HCT116 (cell line): ENCODE measurements around the gene TTYH1. TPM values are rescaled to one million over a fixed set of nuclear protein-coding genes. Genes with fewer than 3 reads are reported as not detected.

Experiments
- ATAC-seq: fragments of 200-7000 bp; cut with Tn5 transposase; 2 replicates; pipeline ENCODE4 v1.9.1; 2020; ENCODE audit warnings: mild to moderate bottlenecking, moderate library complexity
- BruUV-seq: library from RNA; stranded (reverse); fragments of 400-500 nt; replicated peaks from 2 replicates; lab custom pipeline; 2021; lab: Mats Ljungman, UMichigan
- CTCF ChIA-PET: fragments of 300-600 bp; sonication (Branson Sonifier 250); formaldehyde crosslinking; loops from one replicate; lab custom pipeline; 2021; ENCODE audit warnings: antibody characterized with exemption; lab: Charles Lee
- POLR2A ChIA-PET: fragments of 300-600, 350-600 bp; sonication (Branson Sonifier 250); formaldehyde crosslinking; loops from one replicate; lab custom pipeline; 2021; ENCODE audit warnings: antibody characterized with exemption; lab: Charles Lee
- RAD21 ChIA-PET, 2 experiments: fragments of 300-600 bp; sonication (Branson Sonifier 250); formaldehyde crosslinking; loops; one replicate each; lab custom pipeline; 2023; ENCODE audit warnings: low total read pairs in 2 of 2; ENCODE audit not compliant: uncharacterized antibody in 2 of 2, unreplicated experiment in 2 of 2, low non-redundant PET in 1 of 2; lab: Charles Lee
- DNase-seq: peaks from one replicate; pipeline ENCODE4 v3.0.0-alpha.2; 2010; ENCODE audit warnings: low read depth, low spot score
- H2AFZ ChIP-seq: fragments of 200-600 bp; shearing (Covaris generic), sonication (generic); 2 replicates; pipeline ENCODE4 v1.6.1; 2017; ENCODE audit warnings: low read depth, mixed run types, mixed read lengths, antibody characterized with exemption, low read length; ENCODE audit not compliant: poor library complexity, severe bottlenecking
- H3K27ac ChIP-seq: 2 replicates; pipeline ENCODE4 v1.5.1; 2012; ENCODE audit warnings: low read depth, low read length
- H3K27me3 ChIP-seq: fragments of 200-600 bp; sonication (generic); 2 replicates; pipeline ENCODE4 v1.6.1; 2016; ENCODE audit warnings: mixed run types, low read length, mixed read lengths; ENCODE audit not compliant: insufficient read depth
- H3K36me3 ChIP-seq, 2 experiments: fragments of 200-500 bp in 1 of 2; fragments of 200-600 bp in 1 of 2; sonication (Bioruptor generic) in 1 of 2; sonication (generic) in 1 of 2; 2 replicates each; pipeline versions ENCODE4 v1.5.1 to v1.6.1; 2014 to 2016; ENCODE audit warnings: low read length in 2 of 2, inconsistent platforms in 1 of 2, mixed read lengths in 1 of 2, mixed run types in 1 of 2; ENCODE audit not compliant: insufficient read depth in 2 of 2, control insufficient read depth in 1 of 2
- H3K4me1 ChIP-seq, 2 experiments: fragments of 200-600 bp in 1 of 2; sonication (generic) in 1 of 2; 2 replicates each; pipeline versions ENCODE4 v1.5.1 to v1.6.1; 2012 to 2017; ENCODE audit warnings: low read length in 2 of 2, inconsistent platforms in 1 of 2, mild to moderate bottlenecking in 1 of 2, mixed read lengths in 1 of 2, mixed run types in 1 of 2, moderate library complexity in 1 of 2; ENCODE audit not compliant: insufficient read depth in 2 of 2, control insufficient read depth in 1 of 2
- H3K4me2 ChIP-seq: fragments of 200-600 bp; sonication (generic); 2 replicates; pipeline ENCODE4 v1.6.1; 2017; ENCODE audit warnings: mixed run types, low read length, mixed read lengths
- H3K4me3 ChIP-seq, 2 experiments: fragments of 200-600 bp in 1 of 2; sonication (generic) in 1 of 2; replicated peaks in 1 of 2; 2 replicates each; pipeline ENCODE4 v1.5.1; 2011 to 2016; ENCODE audit warnings: low read length in 2 of 2, control low read depth in 1 of 2, low read depth in 1 of 2, mild to moderate bottlenecking in 1 of 2, mixed read lengths in 1 of 2, mixed run types in 1 of 2
- H3K79me2 ChIP-seq: fragments of 200-600 bp; sonication (generic); 2 replicates; pipeline ENCODE4 v1.6.1; 2017; ENCODE audit warnings: mild to moderate bottlenecking, mixed run types, low read length, moderate library complexity, mixed read lengths; ENCODE audit not compliant: insufficient read depth
- H3K9ac ChIP-seq: fragments of 200-600 bp; sonication (generic); 2 replicates; pipeline ENCODE4 v1.6.1; 2016; ENCODE audit warnings: low read length, mixed read lengths
- H3K9me2 ChIP-seq: fragments of 200-600 bp; sonication (generic), shearing (Covaris generic); 2 replicates; pipeline ENCODE4 v1.6.1; 2017; ENCODE audit warnings: mixed run types, mild to moderate bottlenecking, moderate library complexity; ENCODE audit not compliant: insufficient read depth
- H3K9me3 ChIP-seq, 2 experiments: fragments of 200-500 bp in 1 of 2; fragments of 200-600 bp in 1 of 2; sonication (Bioruptor generic) in 1 of 2; sonication (generic) in 1 of 2; 2 replicates each; pipeline ENCODE4 v1.6.1; 2014 to 2017; ENCODE audit warnings: low read length in 2 of 2, mixed read lengths in 2 of 2, inconsistent platforms in 1 of 2, low read depth in 1 of 2, mild to moderate bottlenecking in 1 of 2, mixed run types in 1 of 2, moderate library complexity in 1 of 2; ENCODE audit not compliant: control insufficient read depth in 1 of 2, insufficient read depth in 1 of 2
- H4K20me1 ChIP-seq: fragments of 200-600 bp; sonication (generic), shearing (Covaris generic); 2 replicates; pipeline ENCODE4 v1.6.1; 2017; ENCODE audit warnings: mixed run types, mild to moderate bottlenecking, moderate library complexity; ENCODE audit not compliant: insufficient read depth
- ATF3 ChIP-seq: IDR thresholded peaks from 2 replicates; pipeline ENCODE4 v1.6.1; 2012
- CBX3 ChIP-seq: IDR thresholded peaks from 2 replicates; pipeline ENCODE4 v1.6.1; 2012; ENCODE audit warnings: low read depth
- CEBPB ChIP-seq: IDR thresholded peaks from 2 replicates; pipeline ENCODE4 v1.6.1; 2012; ENCODE audit warnings: low read depth
- CTCF ChIP-seq, 3 experiments: fragments of 200-600 bp in 1 of 3; sonication (generic) in 1 of 3; IDR thresholded peaks in 2 of 3; conservative IDR thresholded peaks in 1 of 3; 2 replicates each; pipeline ENCODE4 v1.5.1; 2012 to 2017; ENCODE audit warnings: low read depth in 2 of 3, low read length in 2 of 3, antibody characterized with exemption in 1 of 3, borderline replicate concordance in 1 of 3, control low read depth in 1 of 3, mild to moderate bottlenecking in 1 of 3, mixed read lengths in 1 of 3, mixed run types in 1 of 3, moderate library complexity in 1 of 3; ENCODE audit not compliant: insufficient read depth in 1 of 3
- EGR1 ChIP-seq: IDR thresholded peaks from 2 replicates; pipeline ENCODE4 v1.6.1; 2012; ENCODE audit warnings: low read depth
- ELF1 ChIP-seq: IDR thresholded peaks from 2 replicates; pipeline ENCODE4 v1.6.1; 2012; ENCODE audit warnings: low read depth, borderline replicate concordance
- EZH2phosphoT487 ChIP-seq: fragments of 200-600 bp; IDR thresholded peaks from 2 replicates; pipeline ENCODE4 v1.6.1; 2018; ENCODE audit warnings: antibody characterized with exemption, borderline replicate concordance
- FOSL1 ChIP-seq: IDR thresholded peaks from 2 replicates; pipeline ENCODE4 v1.6.1; 2012; ENCODE audit warnings: low read depth
- JUND ChIP-seq: IDR thresholded peaks from 2 replicates; pipeline ENCODE4 v1.6.1; 2012
- MAX ChIP-seq: IDR thresholded peaks from 2 replicates; pipeline ENCODE4 v1.6.1; 2012
- POLR2A ChIP-seq: IDR thresholded peaks from 2 replicates; pipeline ENCODE4 v1.7.0; 2011; ENCODE audit warnings: borderline replicate concordance; ENCODE audit not compliant: insufficient read depth, insufficient read length; ENCODE audit errors: extremely low read depth
- RAD21 ChIP-seq: IDR thresholded peaks from 2 replicates; pipeline ENCODE4 v1.6.1; 2012; ENCODE audit warnings: low read depth, mild to moderate bottlenecking
- REST ChIP-seq: IDR thresholded peaks from 2 replicates; pipeline ENCODE4 v1.6.1; 2012; ENCODE audit warnings: low read depth
- SIN3A ChIP-seq: IDR thresholded peaks from 2 replicates; pipeline ENCODE4 v1.6.1; 2012; ENCODE audit warnings: low read depth
- SP1 ChIP-seq: IDR thresholded peaks from 2 replicates; pipeline ENCODE4 v1.6.1; 2012; ENCODE audit warnings: low read depth
- SRF ChIP-seq: IDR thresholded peaks from 2 replicates; pipeline ENCODE4 v1.6.1; 2012; ENCODE audit warnings: low read depth
- TCF7L2 ChIP-seq: IDR thresholded peaks from 2 replicates; pipeline ENCODE4 v1.7.0; 2011; ENCODE audit warnings: borderline replicate concordance, inconsistent platforms; ENCODE audit not compliant: insufficient read depth, insufficient read length; ENCODE audit errors: extremely low read depth
- YY1 ChIP-seq: IDR thresholded peaks from 2 replicates; pipeline ENCODE4 v1.6.1; 2011; ENCODE audit warnings: low read length, low read depth, moderate library complexity, mild to moderate bottlenecking; ENCODE audit not compliant: insufficient replicate concordance; ENCODE audit errors: extremely low read depth
- ZBTB33 ChIP-seq: IDR thresholded peaks from 2 replicates; pipeline ENCODE4 v1.6.1; 2011; ENCODE audit warnings: mild to moderate bottlenecking, low read length, moderate library complexity; ENCODE audit not compliant: insufficient replicate concordance; ENCODE audit errors: extremely low read depth
- ZNF274 ChIP-seq: fragments of 200-500 bp; sonication (Bioruptor generic); IDR thresholded peaks from 2 replicates; pipeline ENCODE4 v1.6.1; 2014; ENCODE audit warnings: mild to moderate bottlenecking, low read depth, low read length, inconsistent platforms
- intact Hi-C: fragments of 100-400 bp; cut with micrococcal nuclease; formaldehyde crosslinking; loops from 2 replicates; pipeline ENCODE4 v1.10.0; 2022
- total RNA-seq: library from RNA; stranded (reverse); gene quantifications from one replicate; pipeline ENCODE4 v1.2.1, GENCODE V29; 2021; ENCODE audit not compliant: unreplicated experiment

Gene TTYH1
- total RNA-seq, 1 experiment from 2014 or later, result 0.37 TPM

GRCh38 chr19:54392105-54392504 lies 23.2 kb upstream of the TTYH1 start:
- Histone ChIP-seq H3K27ac (no peak overlapping the region), H3K27me3 (peaks cover 12% of the 10 kb centered on the region; the same call in 1 of the 2 replicates), H3K9me3 (no peaks in the 10 kb centered on the region), H3K79me2 (no peaks in the 10 kb centered on the region), H2AFZ (no peak overlapping the region), H3K36me3 (no peaks in the 10 kb centered on the region), H3K4me1 (peaks cover 7 to 14% of the 10 kb centered on the region in 2 experiments; a peak in 3 of 4 replicates), H3K4me3 (no peak overlapping the region), H3K4me2 (peak overlapping the region; percentile 40), H3K9me2 (no peaks in the 10 kb centered on the region), H4K20me1 (no peaks in the 10 kb centered on the region), H3K9ac (no peak overlapping the region)
- no TSS peak for BruUV-seq
- POLR2A ChIA-PET, result interaction anchor here (0.8 to 1.6 kb wide), 2 partner anchors 47 to 56 kb away, joined by 3 to 6 read pairs; no protein-coding TSS in a partner anchor
- ATAC-seq (peak; percentile 12; the same call in 1 of the 2 replicates), DNase-seq (no peak)
- no peak for TF ChIP-seq ZBTB33
- TF ChIP-seq SIN3A, result no peak
- no peak for TF ChIP-seq EGR1
- TF ChIP-seq FOSL1, result no peak
- TF ChIP-seq ZNF274, result no peak
- no peak for TF ChIP-seq RAD21
- TF ChIP-seq REST, result no peak
- TF ChIP-seq POLR2A, result no peak
- TF ChIP-seq MAX, result no peak
- no peak for TF ChIP-seq CEBPB
- TF ChIP-seq EZH2phosphoT487, result no peak
- no peak for TF ChIP-seq SRF
- TF ChIP-seq ATF3, result no peak
- no peak for TF ChIP-seq SP1
- TF ChIP-seq JUND, result no peak
- no peak for TF ChIP-seq CBX3
- no peak for TF ChIP-seq ELF1
- TF ChIP-seq CTCF (IDR thresholded peaks at IDR 0.05 in 2 of 3, conservative IDR thresholded peaks at IDR 0.05 in 1 of 3; ENCODE audit: borderline replicate concordance in 1 of 3, insufficient read depth in 1 of 3, low read depth in 2 of 3, low read length in 2 of 3), result no peak; a peak in 1 of 6 replicates
- no peak for TF ChIP-seq TCF7L2
- no peak for TF ChIP-seq YY1
- RAD21 ChIA-PET, result interaction anchor here in 1 of 2 experiments (0.5 kb wide), 2 partner anchors 45 to 280 kb away, joined by 3 to 4 read pairs; no protein-coding TSS in a partner anchor
- intact Hi-C loops, result loop anchor here (5.0 kb wide), 1 partner anchor 160 kb away; no protein-coding TSS in a partner anchor
- CTCF ChIA-PET, result interaction anchor here (0.8 to 2.9 kb wide), 15 partner anchors 9 to 599 kb away, joined by 3 to 17 read pairs (median 4); partner anchors contain the start of genes LENG8, MBOAT7, PRPF31 and TFPT
